HG03045 (cell line): ENCODE results near the gene ZNF532.
"Not testable (repeated sequence)": the region's sequence is repeated elsewhere in the genome, so short reads cannot be mapped to it uniquely, and the experiment has no call there.

Experiments
- ATAC-seq: cut with Tn5 transposase; IDR thresholded peaks from one replicate; pipeline ENCODE4 v1.9.1; 2021; ENCODE audit warnings: mild to moderate bottlenecking, moderate library complexity; ENCODE audit not compliant: unreplicated experiment

Gene ZNF532

DNA sequence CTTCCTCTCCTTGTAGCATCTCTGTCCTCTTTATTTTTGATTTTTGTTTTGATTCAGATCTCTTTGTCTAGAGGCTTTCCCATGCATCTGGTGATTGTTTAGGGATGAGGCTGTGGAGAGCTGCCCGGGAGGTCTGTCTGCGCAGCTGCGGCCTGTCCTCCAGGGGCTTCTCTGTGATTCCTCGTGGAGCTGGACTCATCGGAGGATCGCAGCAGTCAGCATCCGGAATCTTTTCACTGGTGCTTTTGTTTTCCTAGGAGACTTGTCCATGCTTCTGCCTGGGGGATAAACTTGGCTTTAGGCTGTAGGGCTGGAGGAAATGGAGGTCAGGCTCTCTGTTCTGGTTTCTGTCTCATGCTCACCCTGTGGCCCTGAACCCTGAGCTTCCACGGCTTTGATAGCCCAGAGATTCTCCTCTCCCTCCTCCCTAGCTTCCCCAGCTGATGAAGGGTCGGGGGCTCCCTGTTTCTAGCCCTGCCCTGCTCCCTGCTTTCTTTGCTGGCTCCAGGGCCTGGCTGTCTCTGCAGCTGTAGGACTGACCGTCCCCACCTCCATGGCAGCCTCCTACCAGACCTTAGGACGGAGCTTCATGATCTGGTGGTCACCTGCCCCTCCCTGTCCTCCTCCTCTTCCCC lies 35.5 kb downstream of the ZNF532 start:
- ATAC-seq = no peak

DNA sequence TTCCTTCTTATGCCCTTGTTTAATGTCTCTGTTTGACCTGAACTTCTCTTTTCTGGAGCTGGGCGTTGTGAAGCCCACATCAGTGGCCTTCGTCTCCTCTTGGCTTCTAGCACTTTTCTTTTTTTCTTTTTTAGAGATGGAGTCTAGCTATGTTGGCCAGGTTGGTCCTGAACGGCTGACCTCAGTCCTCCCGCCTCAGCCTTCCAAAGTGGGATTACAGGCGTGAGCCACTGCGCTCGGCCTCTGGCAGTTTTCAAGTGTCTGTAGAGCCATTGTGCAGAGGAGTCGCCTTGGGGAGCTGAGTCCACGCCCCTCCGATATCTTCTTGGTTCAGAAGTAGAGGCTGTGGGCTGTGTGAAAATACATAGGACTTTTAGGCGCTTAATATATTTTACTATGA lies 36.5 kb downstream of the ZNF532 start:
- ATAC-seq = no peak

DNA sequence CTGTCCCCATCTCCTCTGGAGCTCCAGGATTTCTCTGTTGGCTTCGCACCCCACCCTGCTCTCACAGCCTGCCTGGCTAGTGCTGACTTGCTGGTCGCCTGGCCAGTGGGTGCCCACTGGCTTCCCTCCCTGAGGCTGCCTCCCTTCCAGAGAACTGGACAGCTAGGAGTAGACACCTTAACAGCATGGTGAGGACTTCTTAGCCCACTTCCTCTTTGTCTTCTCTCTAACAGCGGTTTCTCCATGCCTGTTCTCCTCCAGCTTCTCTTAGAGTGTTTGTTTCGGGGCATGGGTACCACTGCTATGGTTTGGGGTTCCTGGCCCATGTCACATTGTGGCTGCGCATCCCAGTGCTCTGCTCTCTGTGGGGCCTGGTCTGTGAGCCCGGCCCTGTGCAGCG lies 37.1 kb downstream of the ZNF532 start:
- no peak for ATAC-seq

DNA sequence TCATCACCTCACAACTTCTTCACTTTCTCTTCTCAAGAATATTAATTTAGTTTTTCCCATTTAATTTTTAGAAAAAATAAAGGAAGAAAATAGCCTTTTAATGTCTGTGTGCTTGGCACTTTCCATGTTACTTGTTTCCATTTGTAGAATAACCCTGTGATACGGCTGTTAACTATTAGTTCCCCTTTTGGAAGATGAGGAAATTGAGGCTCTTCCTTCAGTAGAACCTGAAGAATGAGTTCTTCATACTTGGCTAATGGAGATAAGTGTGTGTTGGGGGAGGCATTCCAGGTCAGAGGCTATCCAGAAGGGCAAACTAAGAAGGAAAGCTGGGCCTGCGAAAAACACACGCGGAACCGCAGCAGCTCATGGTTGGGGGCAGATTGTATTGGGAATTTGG lies 38.3 kb downstream of the ZNF532 start:
- ATAC-seq = no peak

DNA sequence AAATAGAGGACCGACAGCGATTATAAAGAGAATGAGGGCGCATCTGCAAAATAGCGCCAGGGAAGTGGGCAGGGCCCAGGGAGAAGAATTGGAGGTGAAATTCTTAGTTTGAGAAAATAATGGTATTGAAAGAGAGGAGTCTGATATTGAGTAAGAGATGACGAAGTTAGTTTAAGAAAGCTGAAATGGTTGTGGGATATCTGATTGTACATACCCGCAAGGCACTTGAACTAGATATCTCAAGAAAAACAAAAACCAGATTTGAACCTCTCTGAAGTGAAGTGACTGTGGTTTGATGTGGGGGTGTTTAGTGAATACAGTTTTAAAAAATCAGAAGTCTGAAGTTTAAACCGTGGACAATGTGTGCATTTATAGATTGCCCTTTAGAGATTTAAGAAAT lies 38.9 kb downstream of the ZNF532 start:
- ATAC-seq = no peak

DNA sequence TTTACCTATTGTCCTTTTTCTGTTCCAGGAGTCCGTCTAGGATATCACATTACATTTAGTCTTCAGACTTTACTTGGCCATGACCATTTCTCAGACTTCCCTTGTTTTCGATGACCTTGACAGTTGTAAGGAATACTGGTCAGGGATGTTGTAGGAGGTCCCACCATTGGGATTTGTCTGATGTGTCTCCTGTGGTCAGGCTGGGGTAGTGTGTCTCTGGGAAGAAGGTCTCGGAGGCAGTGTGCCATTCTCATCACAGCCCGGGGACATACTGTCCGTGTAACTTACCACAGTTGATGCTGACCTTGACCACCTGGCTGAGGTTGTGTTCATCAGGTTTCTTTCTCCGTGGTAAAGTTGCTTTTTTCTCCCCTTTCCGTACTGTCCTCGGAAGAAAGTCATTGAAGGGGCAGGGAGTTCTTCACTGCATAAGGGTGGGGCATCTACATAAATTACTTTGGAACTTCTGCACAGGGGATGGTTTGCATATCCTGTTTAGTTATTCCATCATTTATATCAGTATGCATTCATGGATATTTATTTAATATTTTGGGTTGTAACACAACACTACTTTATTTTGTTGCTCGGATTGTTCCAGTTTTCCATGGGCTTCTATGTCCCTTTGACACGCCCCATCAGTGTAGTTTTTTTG lies 41.2 kb downstream of the ZNF532 start:
- no peak for ATAC-seq

DNA sequence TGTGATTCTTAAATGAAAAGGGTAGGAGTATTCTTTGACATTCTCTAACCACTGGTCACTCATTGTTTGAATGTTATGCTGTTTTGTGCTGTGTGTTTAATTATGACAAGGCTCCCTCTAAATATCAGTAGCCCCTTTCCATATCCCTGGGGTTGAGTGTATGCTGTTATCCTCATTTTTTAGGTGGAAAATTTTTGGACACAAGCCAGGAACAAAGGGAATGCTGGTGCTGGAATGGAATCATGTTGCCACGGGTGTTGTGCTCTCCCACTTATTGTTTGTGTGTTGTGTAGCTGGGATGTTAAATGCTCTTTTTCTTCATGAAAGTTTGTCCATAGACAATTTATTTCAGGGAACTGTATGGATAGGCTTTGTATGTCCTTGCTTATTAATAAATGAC lies 43.3 kb downstream of the ZNF532 start:
- ATAC-seq = no peak

DNA sequence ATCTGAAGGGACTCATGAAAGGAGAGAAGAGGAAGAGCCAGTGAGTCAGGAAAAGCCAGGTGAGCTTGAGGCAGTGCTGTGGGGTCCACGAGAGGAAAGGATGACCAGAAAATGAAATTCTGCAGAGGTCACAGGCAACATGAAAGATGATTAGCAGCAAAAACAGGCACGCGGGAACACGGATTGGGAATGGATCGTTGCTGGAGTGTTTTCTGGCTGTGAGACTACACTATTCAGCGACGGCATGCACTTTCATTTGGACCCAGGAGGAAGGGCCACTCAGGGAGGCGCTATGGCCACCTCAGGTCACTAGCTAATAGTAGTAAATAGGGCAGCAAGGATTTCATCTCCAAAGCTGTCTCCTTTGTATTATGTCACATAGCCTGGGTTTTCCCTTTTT lies 44.8 kb downstream of the ZNF532 start:
- ATAC-seq = no peak

DNA sequence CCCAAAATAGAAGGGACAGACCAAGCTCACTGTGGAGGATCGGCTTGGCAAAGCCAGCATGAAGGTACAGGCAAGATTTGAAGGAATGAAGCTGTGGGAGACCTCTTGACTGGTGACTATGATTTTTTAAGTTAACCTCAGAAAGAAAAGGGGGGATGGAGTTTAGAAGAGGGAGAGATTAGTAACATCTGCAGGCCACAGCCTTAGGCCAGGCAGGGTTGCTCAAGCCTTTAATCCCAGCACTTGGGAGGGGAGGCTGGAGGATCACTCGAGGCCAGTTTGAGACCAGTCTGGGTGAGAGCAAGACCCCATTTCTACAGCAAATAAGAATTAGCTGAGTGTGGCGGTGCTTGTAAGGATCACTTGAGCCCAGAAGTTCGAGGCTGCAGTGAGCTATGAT lies 46.6 kb downstream of the ZNF532 start:
- no peak for ATAC-seq

DNA sequence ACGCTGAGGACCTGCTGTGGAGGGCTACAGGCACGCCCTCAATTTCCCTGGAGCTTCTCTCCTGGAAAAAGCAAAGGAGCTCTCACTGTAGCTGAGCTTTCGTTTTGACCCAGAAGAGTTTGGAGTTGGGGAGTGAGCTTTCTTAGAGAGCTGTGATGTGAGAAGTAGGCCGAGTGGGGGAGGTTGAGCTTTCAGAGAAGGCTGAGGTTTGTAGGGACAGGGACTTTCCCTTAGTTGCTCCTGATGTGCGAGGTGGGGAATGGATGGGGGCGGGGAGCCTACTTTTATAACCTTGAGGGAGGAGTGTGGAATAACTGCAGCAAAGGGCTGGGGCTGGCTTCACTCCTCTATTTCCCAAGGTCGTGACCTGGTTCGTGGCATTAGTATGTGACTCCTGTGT lies 47.1 kb downstream of the ZNF532 start:
- no peak for ATAC-seq

DNA sequence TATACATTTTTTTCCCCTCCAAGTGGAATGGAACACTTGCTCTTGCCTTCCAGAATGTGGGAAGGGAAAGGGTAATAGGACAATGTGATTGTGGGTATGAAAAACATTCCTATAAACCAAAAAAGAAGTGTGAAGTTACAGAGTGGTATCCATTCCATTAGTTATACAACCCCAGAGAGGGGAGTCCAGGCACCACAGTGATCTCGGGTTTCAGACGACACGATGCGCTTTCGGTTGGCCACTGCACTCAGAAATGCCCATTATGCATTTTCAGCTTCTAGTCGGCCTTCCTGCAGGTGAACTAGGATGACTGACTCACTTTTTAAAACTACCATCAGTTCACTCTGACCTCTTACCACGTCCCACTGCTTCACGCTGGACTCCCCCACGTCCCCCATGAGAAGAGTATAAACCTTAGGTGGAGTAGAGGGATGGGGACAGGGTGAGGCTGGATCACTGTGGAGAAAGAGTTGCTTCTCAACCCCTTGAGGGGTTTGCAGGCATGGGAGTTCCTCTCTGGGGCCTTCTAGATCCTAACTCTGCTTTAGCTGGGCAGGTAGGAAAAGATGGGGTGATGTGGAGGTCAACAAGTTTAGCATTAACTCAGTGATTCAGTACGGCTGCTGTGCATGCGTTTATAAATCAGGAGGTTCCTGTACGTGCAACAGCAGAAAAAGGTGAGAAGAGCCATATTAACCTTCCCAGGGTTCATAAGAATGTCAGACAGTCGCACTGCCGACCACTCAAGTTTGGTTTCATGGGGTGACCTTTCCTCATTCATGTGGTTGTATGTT lies 50.5 kb downstream of the ZNF532 start:
- no peak for ATAC-seq

DNA sequence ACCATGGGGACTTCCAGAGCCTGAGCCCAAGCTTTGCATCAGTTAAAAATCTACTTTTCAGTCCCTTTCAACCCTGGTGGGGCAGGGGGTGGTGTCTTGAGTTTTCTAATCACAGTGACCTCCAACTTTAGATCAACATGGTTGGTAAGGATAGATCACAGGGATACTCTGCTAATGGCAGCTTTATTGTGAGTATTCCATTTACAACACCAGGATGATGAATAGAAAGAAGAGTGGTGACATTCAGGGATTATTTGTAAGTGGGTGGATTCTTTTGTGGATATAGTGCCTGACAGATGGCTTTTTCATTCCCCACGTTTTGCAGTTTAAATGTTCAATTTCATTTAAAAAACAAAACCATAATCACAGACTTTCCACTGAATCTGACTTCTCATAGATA lies 51.3 kb downstream of the ZNF532 start:
- ATAC-seq = no peak

DNA sequence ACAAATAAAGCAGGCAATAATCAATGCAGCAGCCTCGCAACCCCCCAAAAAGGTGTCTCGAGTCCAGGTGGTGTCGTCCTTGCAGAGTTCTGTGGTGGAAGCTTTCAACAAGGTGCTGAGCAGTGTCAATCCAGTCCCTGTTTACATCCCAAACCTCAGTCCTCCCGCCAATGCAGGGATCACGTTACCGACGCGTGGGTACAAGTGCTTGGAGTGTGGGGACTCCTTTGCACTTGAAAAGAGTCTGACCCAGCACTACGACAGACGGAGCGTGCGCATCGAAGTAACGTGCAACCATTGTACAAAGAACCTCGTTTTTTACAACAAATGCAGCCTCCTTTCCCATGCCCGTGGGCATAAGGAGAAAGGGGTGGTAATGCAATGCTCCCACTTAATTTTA lies 55.3 kb downstream of the ZNF532 start:
- ATAC-seq = not testable (repeated sequence)

DNA sequence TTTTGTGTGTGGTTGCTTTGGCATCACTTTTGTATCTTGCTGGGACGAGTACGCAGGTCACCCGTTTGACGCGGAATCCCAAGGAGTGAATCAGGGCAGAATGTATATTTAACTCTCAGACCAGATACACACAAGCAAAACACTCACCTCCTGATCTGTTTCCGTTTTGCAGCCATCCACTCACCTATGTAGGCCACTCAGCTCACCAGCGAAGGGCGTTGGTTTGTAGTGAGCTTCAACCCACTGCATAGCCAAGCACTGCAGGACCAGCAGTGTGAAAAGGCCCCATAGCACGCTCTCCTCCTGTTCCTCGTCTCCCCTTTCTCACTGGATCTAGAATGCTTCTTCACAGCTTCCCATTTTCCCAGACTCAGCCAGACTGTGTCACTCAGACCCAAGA lies 58.3 kb downstream of the ZNF532 start:
- no peak for ATAC-seq

DNA sequence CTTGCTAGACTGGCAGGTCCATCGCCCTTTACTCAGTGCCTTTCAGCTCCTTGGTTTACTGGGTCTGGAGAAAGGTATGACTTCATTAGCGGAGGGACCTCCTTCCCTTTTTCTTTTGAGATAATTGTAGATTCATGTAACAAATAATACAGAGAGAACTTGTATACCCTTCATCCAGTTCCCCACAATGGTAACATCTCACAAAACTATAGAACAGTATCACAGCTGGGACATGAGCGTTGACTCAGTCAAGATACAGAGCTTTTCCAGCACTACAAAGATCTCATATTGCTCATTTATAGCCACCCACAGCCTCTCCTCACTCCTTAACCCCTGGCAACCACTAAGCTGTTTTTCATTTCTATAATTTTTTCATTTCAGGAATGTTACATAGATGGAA lies 59.8 kb downstream of the ZNF532 start:
- ATAC-seq = no peak

DNA sequence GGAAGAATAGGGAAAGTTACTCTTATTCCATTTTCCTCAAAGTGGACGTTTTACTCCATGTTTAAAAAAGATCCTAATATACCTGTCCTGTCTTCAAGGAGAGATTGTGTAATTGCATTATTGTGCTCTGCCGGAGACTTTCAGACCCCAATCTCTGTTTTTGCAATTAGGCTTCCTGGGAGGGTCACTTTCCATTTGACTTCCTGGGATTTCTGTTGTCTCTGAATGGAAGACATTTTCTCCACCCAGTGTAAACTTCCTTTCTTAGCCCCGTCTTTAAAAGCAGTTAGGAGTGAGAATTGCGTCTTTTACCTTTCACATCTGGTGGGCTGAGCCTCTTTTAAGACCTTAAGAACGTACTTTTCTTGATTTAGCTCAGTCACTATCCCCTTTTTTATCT lies 63.0 kb downstream of the ZNF532 start:
- no peak for ATAC-seq

DNA sequence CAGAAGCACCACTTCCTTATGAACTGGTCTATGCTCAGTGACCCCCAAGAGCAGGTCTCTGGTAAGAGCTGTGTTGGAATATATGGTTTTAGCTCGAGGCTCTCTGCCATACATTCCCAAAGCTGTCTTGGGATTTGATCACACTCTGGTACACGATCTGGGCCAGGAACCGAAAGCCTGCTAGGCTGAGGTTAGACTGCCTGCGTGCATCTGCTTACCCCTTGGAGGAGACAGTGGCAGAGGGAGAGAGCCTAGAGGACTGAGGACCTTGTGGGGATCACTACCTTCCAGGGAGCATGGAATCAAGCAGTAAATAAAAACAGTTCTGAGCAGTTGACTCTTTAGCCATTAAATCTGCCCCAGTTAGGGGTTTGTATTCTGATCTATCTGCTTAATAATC lies 63.7 kb downstream of the ZNF532 start:
- no peak for ATAC-seq

DNA sequence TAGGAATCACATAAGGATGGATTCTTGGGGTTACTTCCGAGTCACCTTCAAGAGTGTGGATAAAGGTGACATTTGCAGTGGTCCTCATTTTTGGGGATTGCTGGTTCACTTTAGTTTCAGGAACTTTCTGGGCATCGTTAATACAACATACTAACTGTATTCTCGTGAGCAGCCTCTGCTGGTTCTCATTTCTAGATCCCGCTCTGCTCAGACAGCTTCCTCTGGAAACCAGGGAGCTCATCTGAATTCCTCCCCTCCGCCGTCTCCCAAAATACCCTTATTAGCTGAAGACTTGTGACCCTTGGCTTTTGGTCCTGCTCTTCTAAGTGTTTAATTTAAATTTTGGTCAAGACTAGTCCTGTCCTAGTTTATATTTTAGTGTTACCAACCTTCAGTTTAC lies 64.5 kb downstream of the ZNF532 start:
- no peak for ATAC-seq

DNA sequence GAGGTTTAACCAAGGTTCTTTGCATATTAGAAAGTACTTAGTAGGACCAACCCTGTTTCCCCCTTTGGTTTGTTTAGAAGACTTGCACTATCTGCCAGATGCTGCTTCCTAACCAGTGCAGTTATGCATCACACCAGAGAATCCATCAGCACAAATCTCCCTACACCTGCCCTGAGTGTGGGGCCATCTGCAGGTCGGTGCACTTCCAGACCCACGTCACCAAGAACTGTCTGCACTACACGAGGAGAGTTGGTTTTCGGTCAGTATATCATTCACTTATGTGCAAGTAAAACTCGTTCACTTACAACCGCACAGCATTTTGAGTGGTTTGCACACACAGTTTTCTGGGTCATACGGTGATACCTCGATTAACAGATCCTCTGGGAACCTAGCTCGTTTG lies 69.7 kb downstream of the ZNF532 start:
- ATAC-seq = no peak

DNA sequence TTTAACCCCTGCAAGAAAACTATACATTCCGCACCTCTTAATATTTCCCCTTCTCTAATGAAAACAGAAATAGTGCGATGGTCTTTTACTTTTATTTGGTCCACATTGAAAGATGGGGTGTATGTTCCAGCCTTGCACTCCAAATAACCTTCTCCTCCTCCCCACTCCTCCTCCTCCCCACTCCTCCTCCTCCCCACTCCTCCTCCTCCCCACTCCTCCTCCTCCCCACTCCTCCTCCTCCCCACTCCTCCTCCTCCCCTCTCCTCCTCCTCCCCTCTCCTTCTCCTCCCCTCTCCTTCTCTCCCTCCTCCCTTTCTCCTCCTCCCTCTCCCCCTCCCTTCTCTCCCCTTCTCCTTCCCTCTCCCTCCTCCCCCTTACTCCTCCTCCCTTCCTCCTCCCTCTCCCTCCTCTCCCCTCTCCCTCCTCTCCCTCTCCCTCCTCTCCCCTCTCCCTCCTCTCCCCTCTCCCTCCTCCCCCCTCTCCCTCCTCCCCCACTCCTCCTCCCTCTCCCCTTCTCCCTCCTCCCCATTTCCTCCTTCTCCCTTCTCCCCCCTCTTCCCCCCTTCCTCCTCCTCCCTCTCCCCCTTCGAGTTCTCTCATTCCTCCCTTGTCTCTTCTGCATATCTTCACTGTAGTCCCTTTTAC lies 70.4 kb downstream of the ZNF532 start:
- no peak for ATAC-seq

DNA sequence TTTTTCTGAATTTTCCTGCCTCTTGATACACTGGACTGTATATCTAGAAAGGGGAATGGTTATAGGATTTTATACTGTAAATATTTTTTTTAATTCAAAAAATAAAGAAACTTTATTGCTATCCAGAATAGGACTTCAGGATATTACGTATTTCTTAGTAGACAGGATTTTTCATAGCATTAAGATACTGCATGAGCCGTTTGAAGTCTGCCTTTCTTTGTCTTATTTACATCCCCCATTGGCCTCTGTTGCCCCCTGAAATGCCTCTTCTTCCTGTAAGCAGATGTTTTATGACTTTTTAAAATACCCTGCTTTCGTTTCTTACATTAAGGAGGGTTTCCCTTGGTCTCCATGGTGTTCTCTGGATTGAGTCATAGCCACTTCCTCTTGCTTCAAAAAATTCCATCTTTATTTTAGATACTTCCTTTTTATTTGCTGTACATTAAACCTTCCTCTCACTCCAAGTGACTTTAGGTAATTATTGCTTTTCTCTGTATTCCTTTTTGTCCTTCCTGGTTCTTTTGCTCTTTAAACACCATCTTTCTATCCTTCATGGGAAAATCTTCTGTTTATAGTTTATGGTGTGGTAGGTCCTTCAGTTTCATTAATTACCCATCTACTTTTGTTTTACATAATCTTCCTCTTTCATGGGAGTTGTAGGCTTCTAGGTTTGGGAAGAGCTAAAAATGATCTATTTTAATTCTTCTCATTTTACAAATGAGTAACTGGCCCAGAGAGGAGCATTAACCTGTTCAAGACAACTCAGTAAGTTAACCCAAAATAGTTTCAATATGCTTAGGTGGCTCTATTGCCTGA lies 72.6 kb downstream of the ZNF532 start:
- no peak for ATAC-seq
